ENCODE data around the gene NAA50. TPM values are rescaled to one million over a fixed set of nuclear protein-coding genes. Genes with fewer than 3 reads are reported as not detected.

Gene NAA50
- total RNA-seq, 1 donor from 2014 or later = 79.5 TPM

- intact Hi-C loops (cut with micrococcal nuclease) = no loop called here
- peak; percentile 96 for ATAC-seq
- peak; percentile 99 for DNase-seq
Measured at GRCh38 chr3:113696658-113697499, 49.2 kb downstream of the NAA50 start.

GRCh38 chr3:113695786-113696645 lies 50.0 kb downstream of the NAA50 start, which contains the start of gene USF3:
TSS of gene USF3 (minus strand) at chr3:113696642. CDS start at chr3:113674878, 21,764 bp downstream.
- intact Hi-C loops (cut with micrococcal nuclease) = no loop called here
- peak; percentile 87 for ATAC-seq
- DNase-seq = peak; percentile 88

- no peak for DNase-seq
- ATAC-seq = no peak
- intact Hi-C loops (cut with micrococcal nuclease) = no loop called here
Measured at GRCh38 chr3:113695431-113695785, 50.6 kb downstream of the NAA50 start.

GRCh38 chr3:113690482-113690881 lies 55.6 kb downstream of the NAA50 start:
- ATAC-seq (no peak), DNase-seq (no peak)
- intact Hi-C loops (cut with micrococcal nuclease) = no loop called here

GRCh38 chr3:113685956-113686721 lies 59.9 kb downstream of the NAA50 start:
- intact Hi-C loops (cut with micrococcal nuclease) = no loop called here
- peak; percentile 74 for ATAC-seq
- no peak for DNase-seq

- ATAC-seq (no peak), DNase-seq (no peak)
- intact Hi-C loops (cut with micrococcal nuclease) = no loop called here
Measured at GRCh38 chr3:113685124-113685523, 60.9 kb downstream of the NAA50 start.

GRCh38 chr3:113684271-113684819 lies 61.7 kb downstream of the NAA50 start:
- ATAC-seq (no peak), DNase-seq (no peak)
- intact Hi-C loops (cut with micrococcal nuclease) = no loop called here

- intact Hi-C loops (cut with micrococcal nuclease) = no loop called here
- ATAC-seq (no peak), DNase-seq (no peak)
Measured at GRCh38 chr3:113678773-113679172, 67.3 kb downstream of the NAA50 start.

GRCh38 chr3:113677737-113678136 lies 68.3 kb downstream of the NAA50 start:
- no peak for ATAC-seq
- intact Hi-C loops (cut with micrococcal nuclease) = no loop called here
- DNase-seq = no peak

GRCh38 chr3:113676261-113676660 lies 69.8 kb downstream of the NAA50 start:
- DNase-seq (no peak), ATAC-seq (no peak)
- intact Hi-C loops (cut with micrococcal nuclease) = no loop called here

GRCh38 chr3:113673593-113673992 lies 72.5 kb downstream of the NAA50 start:
- no peak for ATAC-seq
- DNase-seq = no peak
- intact Hi-C loops (cut with micrococcal nuclease) = no loop called here

GRCh38 chr3:113668015-113668414 lies 78.0 kb downstream of the NAA50 start:
- ATAC-seq (no peak), DNase-seq (no peak)
- intact Hi-C loops (cut with micrococcal nuclease) = no loop called here

Other genes starting within 250 kb of the NAA50 start
- gene SPICE1, start 231.1 kb downstream of the NAA50 start, total RNA-seq = 4.8 TPM
- 0.47 TPM for gene SIDT1, start 213.7 kb downstream of the NAA50 start, total RNA-seq
- 15.6 TPM for gene USF3, start 49.6 kb downstream of the NAA50 start, total RNA-seq
- gene ATP6V1A, start 786 bp upstream of the NAA50 start, total RNA-seq = 19.4 TPM
- gene GRAMD1C, start 92.5 kb upstream of the NAA50 start, total RNA-seq = 3.4 TPM
- 3.4 TPM for gene ZDHHC23, start 201.8 kb upstream of the NAA50 start, total RNA-seq